ENCODE measurements around the gene SDK2. TPM values are rescaled to one million over a fixed set of nuclear protein-coding genes. Genes with fewer than 3 reads are reported as not detected.

Gene SDK2
- total and polyA plus RNA-seq, 2 of the 4 experiments (the other 2 are of a cell fraction) = under 0.01 to 0.03 TPM

DNA sequence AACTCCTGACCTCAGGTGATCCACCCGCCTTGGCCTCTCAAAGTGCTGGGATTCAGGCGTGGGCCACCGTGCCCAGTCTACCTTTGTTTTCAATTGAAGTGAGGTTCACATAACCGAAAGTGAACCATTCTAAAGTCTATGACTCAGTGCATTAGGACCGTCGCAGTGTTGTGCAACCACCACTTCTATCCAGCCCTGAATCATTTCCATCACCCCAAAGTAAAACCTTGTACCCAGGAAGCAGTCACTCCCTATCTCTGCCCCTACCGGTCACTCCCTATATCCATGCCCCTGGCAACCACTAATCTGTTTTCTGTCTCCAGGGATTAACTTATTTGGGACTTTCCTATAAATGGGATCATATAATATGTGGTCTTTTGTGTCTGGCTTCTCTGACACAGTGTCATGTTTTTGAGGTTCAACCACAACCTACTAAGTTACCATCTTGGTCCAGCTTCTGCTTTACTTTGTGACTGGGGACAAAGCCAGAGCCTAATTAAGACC, 304.1 kb downstream of the SDK2 start:
- Histone ChIP-seq H3K27me3 (ENCODE audit: control insufficient read depth, insufficient read depth, low read length) (no peaks in the 10 kb centered on the region), H2AK9ac (replicated peaks; ENCODE audit: low read depth, low read length, poor library complexity) (no peak overlapping the region), H3K9me3 (ENCODE audit: control insufficient read depth, insufficient read depth, low read length) (no peaks in the 10 kb centered on the region), H3K9ac (ENCODE audit: low read depth, low read length) (no peak overlapping the region), H2AFZ (replicated peaks; ENCODE audit: low read length, poor library complexity) (peak overlapping the region; percentile 77), H3K4me1 (ENCODE audit: control insufficient read depth, insufficient read depth, low read length) (peaks cover 58% of the 10 kb centered on the region), H3K4me2 (ENCODE audit: low read depth, low read length) (peak overlapping the region; percentile 32), H3K4ac (ENCODE audit: low read depth, low read length) (peak overlapping the region; percentile 93), H3K27ac (ENCODE audit: insufficient read depth, low read length) (peak overlapping the region; percentile 81), H4K91ac (ENCODE audit: insufficient read depth, low read depth, low read length) (peak overlapping the region; percentile 96), H2BK5ac (ENCODE audit: low read depth, low read length, poor library complexity, severe bottlenecking) (peak overlapping the region; percentile 93), H3K79me1 (ENCODE audit: low read depth in 1 of 2, low read length in 2 of 2) (peaks cover 0 to 23% of the 10 kb centered on the region in 2 experiments; a peak in 1 of 4 replicates), H2BK15ac (ENCODE audit: low read depth, low read length) (peak overlapping the region; percentile 99), H3K56ac (ENCODE audit: extremely low read depth, insufficient read depth, low read length) (no peak overlapping the region), H3K4me3 (ENCODE audit: insufficient read depth, low read depth, low read length) (no peak overlapping the region), H2BK20ac (ENCODE audit: low read depth, low read length) (peak overlapping the region; percentile 97), H4K8ac (ENCODE audit: low read depth in 2 of 2, low read length in 2 of 2) (peak overlapping the region; percentile 79 to 95), H2AK5ac (ENCODE audit: low read depth, low read length) (peak overlapping the region; percentile 81), H4K5ac (ENCODE audit: low read depth, low read length) (peak overlapping the region; percentile 98), H3K18ac (ENCODE audit: low read depth, low read length) (peak overlapping the region; percentile 94; the same call in 1 of the 2 replicates), H3K36me3 (ENCODE audit: control insufficient read depth, insufficient read depth, low read length) (no peaks in the 10 kb centered on the region), H3K9me1 (ENCODE audit: insufficient read depth, low read length) (peaks cover 41% of the 10 kb centered on the region), H2BK120ac (ENCODE audit: low read depth, low read length) (peak overlapping the region; percentile 94), H3K23ac (ENCODE audit: low read depth, low read length) (peak overlapping the region; percentile 91), H4K20me1 (ENCODE audit: insufficient read depth, low read length) (no peaks in the 10 kb centered on the region), H3K14ac (replicated peaks; ENCODE audit: low read depth, low read length) (peak overlapping the region; percentile 89)
- ChIA-PET POLR2A (ENCODE audit: unreplicated experiment) (no interaction called here), CTCF (interaction anchor here (0.8 kb wide), 1 partner anchor 32 kb away, joined by 4 read pairs; no protein-coding TSS in a partner anchor)
- in situ Hi-C loops (cut with MboI; ENCODE audit: low sequenced_read_pairs) (no loop called here), dilution Hi-C loops (cut with HindIII; ENCODE audit: low sequenced_read_pairs, unreplicated experiment) (no loop called here), intact Hi-C loops (cut with micrococcal nuclease) (no loop called here)
- peak; percentile 44 for ATAC-seq (ENCODE audit: low read depth)
- peak; percentile 95 for DNase-seq
- BruUV-seq (replicated peaks) = no TSS peak
- TF ChIP-seq SMC3 (IDR thresholded peaks at IDR 0.05; ENCODE audit: low read depth, low read length) = peak; percentile 26; the same call in 1 of the 2 replicates
- TF ChIP-seq RCOR1 (IDR thresholded peaks at IDR 0.05; ENCODE audit: insufficient replicate concordance, low read length) = peak; percentile 35
- TF ChIP-seq RFX5 (IDR thresholded peaks at IDR 0.05; ENCODE audit: low read depth, low read length) = no peak
- TF ChIP-seq NFE2L2 (IDR thresholded peaks at IDR 0.05; ENCODE audit: low read depth, low read length) = no peak
- TF ChIP-seq POLR2A (IDR thresholded peaks at IDR 0.05; ENCODE audit: low read depth, low read length) = no peak
- no peak for TF ChIP-seq MXI1 (IDR thresholded peaks at IDR 0.05; ENCODE audit: borderline replicate concordance, low read depth, low read length)
- no peak for TF ChIP-seq MAFK (IDR thresholded peaks at IDR 0.05; ENCODE audit: low read depth, low read length)
- TF ChIP-seq, protein P1, sequence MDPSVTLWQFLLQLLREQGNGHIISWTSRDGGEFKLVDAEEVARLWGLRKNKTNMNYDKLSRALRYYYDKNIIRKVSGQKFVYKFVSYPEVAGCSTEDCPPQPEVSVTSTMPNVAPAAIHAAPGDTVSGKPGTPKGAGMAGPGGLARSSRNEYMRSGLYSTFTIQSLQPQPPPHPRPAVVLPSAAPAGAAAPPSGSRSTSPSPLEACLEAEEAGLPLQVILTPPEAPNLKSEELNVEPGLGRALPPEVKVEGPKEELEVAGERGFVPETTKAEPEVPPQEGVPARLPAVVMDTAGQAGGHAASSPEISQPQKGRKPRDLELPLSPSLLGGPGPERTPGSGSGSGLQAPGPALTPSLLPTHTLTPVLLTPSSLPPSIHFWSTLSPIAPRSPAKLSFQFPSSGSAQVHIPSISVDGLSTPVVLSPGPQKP (IDR thresholded peaks at IDR 0.05; ENCODE audit: borderline replicate concordance, low read depth, low read length) = no peak
- peak; percentile 91 for TF ChIP-seq FOS (IDR thresholded peaks at IDR 0.05; ENCODE audit: low read depth, low read length)
- TF ChIP-seq, protein P2, sequence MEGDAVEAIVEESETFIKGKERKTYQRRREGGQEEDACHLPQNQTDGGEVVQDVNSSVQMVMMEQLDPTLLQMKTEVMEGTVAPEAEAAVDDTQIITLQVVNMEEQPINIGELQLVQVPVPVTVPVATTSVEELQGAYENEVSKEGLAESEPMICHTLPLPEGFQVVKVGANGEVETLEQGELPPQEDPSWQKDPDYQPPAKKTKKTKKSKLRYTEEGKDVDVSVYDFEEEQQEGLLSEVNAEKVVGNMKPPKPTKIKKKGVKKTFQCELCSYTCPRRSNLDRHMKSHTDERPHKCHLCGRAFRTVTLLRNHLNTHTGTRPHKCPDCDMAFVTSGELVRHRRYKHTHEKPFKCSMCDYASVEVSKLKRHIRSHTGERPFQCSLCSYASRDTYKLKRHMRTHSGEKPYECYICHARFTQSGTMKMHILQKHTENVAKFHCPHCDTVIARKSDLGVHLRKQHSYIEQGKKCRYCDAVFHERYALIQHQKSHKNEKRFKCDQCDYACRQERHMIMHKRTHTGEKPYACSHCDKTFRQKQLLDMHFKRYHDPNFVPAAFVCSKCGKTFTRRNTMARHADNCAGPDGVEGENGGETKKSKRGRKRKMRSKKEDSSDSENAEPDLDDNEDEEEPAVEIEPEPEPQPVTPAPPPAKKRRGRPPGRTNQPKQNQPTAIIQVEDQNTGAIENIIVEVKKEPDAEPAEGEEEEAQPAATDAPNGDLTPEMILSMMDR (conservative IDR thresholded peaks at IDR 0.05; ENCODE audit: low read depth, low read length) = peak; percentile 58
- peak; percentile 15; the same call in 1 of the 2 replicates for TF ChIP-seq MAZ (IDR thresholded peaks at IDR 0.05; ENCODE audit: borderline replicate concordance, low read depth, low read length)
- TF ChIP-seq CEBPB (IDR thresholded peaks at IDR 0.05; ENCODE audit: low read depth, low read length) = peak; percentile 100
- TF ChIP-seq RAD21 (IDR thresholded peaks at IDR 0.05; ENCODE audit: low read length) = peak; percentile 43
- whole genome bisulfite sequencing, 2 experiments (ENCODE audit: extremely low coverage in 2 of 2, insufficient read length in 1 of 2) = 19% methylated on average over 4 of the region's 7 CpGs; no CpG with 5 or more reads in 1 of the 2 experiments
